ENCODE results near the gene GIMD1. TPM values are rescaled to one million over a fixed set of nuclear protein-coding genes. Genes with fewer than 3 reads are reported as not detected.

Gene GIMD1
- total and polyA plus RNA-seq, 4 donors, result not detected

DNA sequence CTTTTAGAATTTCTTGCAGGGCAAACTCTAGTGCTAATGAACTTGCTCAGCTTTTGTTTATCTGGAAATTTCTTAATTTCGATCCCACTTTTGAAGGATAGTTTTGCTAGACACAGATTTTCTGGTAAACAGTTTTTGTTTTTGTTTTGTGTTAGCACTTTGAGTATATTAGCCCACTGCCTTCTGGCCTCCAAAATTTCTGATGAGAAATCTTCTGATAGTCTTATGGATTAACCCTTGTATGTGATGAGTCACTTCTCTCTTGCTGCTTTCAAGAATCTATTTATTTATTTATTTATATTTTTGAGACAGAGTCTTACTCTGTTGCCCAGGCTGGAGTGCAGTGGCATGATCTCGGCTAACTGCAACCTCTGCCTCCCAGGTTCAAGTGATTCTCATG lies 27.0 kb upstream of the GIMD1 start:
- peaks cover 0 to 10% (median under 1%) of the 10 kb centered on the region in 4 donors for H3K9me3 ChIP-seq (ENCODE audit: control insufficient read depth in 4 of 4, low read length in 3 of 4)
- no peak overlapping the region for H3K4me3 ChIP-seq (ENCODE audit: low read depth in 1 of 3, low read length in 3 of 3)
- H3K9ac ChIP-seq (ENCODE audit: low read depth in 1 of 2, low read length in 2 of 2), result no peak overlapping the region
- DNase-seq (ENCODE audit: low spot score), result no peak
- no peaks in the 10 kb centered on the region for H3K4me1 ChIP-seq (ENCODE audit: control insufficient read depth in 4 of 4, insufficient read depth in 4 of 4, low read length in 3 of 4)
- no peaks in the 10 kb centered on the region for H3K27me3 ChIP-seq (ENCODE audit: control insufficient read depth in 4 of 4, insufficient read depth in 4 of 4, low read length in 3 of 4)
- no peak overlapping the region for H3K27ac ChIP-seq (ENCODE audit: low read depth in 1 of 2, low read length in 2 of 2)
- TF ChIP-seq RAD21 (IDR thresholded peaks at IDR 0.05), result no peak
- no peak for TF ChIP-seq HNF4G (IDR thresholded peaks at IDR 0.05)
- TF ChIP-seq, protein P1, sequence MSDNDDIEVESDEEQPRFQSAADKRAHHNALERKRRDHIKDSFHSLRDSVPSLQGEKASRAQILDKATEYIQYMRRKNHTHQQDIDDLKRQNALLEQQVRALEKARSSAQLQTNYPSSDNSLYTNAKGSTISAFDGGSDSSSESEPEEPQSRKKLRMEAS (IDR thresholded peaks at IDR 0.05), result no peak
- TF ChIP-seq, protein P2, sequence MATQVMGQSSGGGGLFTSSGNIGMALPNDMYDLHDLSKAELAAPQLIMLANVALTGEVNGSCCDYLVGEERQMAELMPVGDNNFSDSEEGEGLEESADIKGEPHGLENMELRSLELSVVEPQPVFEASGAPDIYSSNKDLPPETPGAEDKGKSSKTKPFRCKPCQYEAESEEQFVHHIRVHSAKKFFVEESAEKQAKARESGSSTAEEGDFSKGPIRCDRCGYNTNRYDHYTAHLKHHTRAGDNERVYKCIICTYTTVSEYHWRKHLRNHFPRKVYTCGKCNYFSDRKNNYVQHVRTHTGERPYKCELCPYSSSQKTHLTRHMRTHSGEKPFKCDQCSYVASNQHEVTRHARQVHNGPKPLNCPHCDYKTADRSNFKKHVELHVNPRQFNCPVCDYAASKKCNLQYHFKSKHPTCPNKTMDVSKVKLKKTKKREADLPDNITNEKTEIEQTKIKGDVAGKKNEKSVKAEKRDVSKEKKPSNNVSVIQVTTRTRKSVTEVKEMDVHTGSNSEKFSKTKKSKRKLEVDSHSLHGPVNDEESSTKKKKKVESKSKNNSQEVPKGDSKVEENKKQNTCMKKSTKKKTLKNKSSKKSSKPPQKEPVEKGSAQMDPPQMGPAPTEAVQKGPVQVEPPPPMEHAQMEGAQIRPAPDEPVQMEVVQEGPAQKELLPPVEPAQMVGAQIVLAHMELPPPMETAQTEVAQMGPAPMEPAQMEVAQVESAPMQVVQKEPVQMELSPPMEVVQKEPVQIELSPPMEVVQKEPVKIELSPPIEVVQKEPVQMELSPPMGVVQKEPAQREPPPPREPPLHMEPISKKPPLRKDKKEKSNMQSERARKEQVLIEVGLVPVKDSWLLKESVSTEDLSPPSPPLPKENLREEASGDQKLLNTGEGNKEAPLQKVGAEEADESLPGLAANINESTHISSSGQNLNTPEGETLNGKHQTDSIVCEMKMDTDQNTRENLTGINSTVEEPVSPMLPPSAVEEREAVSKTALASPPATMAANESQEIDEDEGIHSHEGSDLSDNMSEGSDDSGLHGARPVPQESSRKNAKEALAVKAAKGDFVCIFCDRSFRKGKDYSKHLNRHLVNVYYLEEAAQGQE (IDR thresholded peaks at IDR 0.05), result no peak
- no peak for TF ChIP-seq EGR1 (IDR thresholded peaks at IDR 0.05; ENCODE audit: low read depth in 2 of 2)
- no peak for TF ChIP-seq RXRA (IDR thresholded peaks at IDR 0.05)
- TF ChIP-seq NR2F2 (IDR thresholded peaks at IDR 0.05), result no peak
- TF ChIP-seq GABPA (IDR thresholded peaks at IDR 0.05 in 1 of 2, conservative IDR thresholded peaks at IDR 0.05 in 1 of 2), result no peak
- TF ChIP-seq CTCF (IDR thresholded peaks at IDR 0.05; ENCODE audit: low read depth, low read length, missing input control), result no peak
- no peak for TF ChIP-seq ATF3 (IDR thresholded peaks at IDR 0.05)
- no peak for TF ChIP-seq YY1 (IDR thresholded peaks at IDR 0.05)
- no peak for TF ChIP-seq SP1 (IDR thresholded peaks at IDR 0.05)
- no peak for TF ChIP-seq HNF4A (conservative IDR thresholded peaks at IDR 0.05)
- TF ChIP-seq JUND (IDR thresholded peaks at IDR 0.05), result no peak
- TF ChIP-seq FOXA1 (IDR thresholded peaks at IDR 0.05), result no peak
- no peak for TF ChIP-seq TAF1 (conservative IDR thresholded peaks at IDR 0.05)
- no peak for TF ChIP-seq FOXA2 (IDR thresholded peaks at IDR 0.05)
- TF ChIP-seq ZBTB33 (IDR thresholded peaks at IDR 0.05), result no peak
- H3K36me3 ChIP-seq (ENCODE audit: control insufficient read depth in 4 of 4, insufficient read depth in 3 of 4, low read depth in 1 of 4, low read length in 3 of 4), result no peaks in the 10 kb centered on the region
- WGBS, result 76% methylated on average over 2 of the region's 2 CpGs
